Esophagus squamous epithelium (tissue), 4 donors: Measurements from ENCODE around the gene IQCE.

Source experiments
- POLR2A ChIP-seq, 4 donors: fragments of 450-650 bp; IDR thresholded peaks; one replicate each; pipeline ENCODE4 v1.6.1; 2017; ENCODE audit warnings: antibody characterized with exemption in 4 of 4, mild to moderate bottlenecking in 4 of 4, moderate library complexity in 3 of 4
- TF ChIP-seq, protein P1 (sequence below), 6 experiments: fragments of 450-650 bp in 4 of 6; fragments of 200-600 bp in 2 of 6; sonication (generic) in 2 of 6; IDR thresholded peaks; one replicate each; pipeline ENCODE4 v1.5.1; 2016 to 2019; ENCODE audit warnings: antibody characterized with exemption in 6 of 6, mild to moderate bottlenecking in 4 of 6, moderate library complexity in 4 of 6

DNA sequence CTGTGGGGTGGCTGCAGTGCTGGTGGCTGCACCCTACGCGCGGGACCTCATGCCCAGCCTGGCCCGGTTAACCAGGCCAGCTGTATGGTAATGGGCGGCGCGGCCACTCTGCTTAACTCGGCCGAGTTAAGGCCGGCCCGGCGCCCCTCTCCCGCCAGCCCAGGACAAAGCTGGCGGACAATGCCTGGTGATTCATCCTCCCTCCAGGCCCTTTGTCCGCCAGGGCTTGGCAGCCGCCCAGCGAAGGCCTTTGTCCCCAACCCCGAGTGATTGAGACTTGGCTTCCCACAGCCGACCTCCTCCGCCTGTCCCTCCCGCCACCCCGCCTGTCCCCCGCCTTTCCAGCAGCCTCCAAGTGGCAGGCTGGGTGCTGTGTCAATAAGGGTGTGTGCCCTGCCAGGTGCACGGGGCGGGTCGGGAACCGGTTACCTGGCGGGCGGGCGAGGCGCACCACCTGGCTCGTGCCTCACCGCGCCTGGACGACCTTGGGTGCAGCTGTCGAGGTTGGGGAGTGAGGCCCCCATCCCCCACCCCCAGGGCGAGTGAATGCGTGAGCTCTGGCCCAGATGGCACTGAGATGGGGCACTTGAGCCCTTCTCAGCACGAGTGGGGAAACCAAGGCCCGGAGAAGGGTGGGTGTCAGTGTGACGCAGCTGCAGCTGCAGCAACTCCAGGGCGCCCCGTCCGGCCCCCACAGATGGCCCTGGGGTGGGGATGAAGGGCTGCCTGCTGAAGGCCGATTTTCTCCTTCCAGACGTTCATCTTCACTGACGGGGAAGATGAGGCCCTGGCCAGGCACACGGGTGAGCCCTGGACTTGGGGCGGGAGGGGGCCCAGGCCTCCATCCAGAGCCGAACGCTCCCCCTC lies 34.6 kb upstream of the IQCE start:
- TF ChIP-seq, protein P1, sequence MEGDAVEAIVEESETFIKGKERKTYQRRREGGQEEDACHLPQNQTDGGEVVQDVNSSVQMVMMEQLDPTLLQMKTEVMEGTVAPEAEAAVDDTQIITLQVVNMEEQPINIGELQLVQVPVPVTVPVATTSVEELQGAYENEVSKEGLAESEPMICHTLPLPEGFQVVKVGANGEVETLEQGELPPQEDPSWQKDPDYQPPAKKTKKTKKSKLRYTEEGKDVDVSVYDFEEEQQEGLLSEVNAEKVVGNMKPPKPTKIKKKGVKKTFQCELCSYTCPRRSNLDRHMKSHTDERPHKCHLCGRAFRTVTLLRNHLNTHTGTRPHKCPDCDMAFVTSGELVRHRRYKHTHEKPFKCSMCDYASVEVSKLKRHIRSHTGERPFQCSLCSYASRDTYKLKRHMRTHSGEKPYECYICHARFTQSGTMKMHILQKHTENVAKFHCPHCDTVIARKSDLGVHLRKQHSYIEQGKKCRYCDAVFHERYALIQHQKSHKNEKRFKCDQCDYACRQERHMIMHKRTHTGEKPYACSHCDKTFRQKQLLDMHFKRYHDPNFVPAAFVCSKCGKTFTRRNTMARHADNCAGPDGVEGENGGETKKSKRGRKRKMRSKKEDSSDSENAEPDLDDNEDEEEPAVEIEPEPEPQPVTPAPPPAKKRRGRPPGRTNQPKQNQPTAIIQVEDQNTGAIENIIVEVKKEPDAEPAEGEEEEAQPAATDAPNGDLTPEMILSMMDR (IDR thresholded peaks at IDR 0.05): no peak
- TF ChIP-seq POLR2A (IDR thresholded peaks at IDR 0.05): no peak
